Esophagus (tissue), 2 donors: ENCODE measurements around the gene NELFB. TPM values are rescaled to one million over a fixed set of nuclear protein-coding genes. Genes with fewer than 3 reads are reported as not detected.
A peak's percentile ranks its signal among the peaks of the same experiment; 100 is the strongest.

Source experiments
- H3K27ac ChIP-seq, 2 donors: one replicate each; pipeline ENCODE4 v1.5.1; 2013; ENCODE audit warnings: low read depth in 2 of 2, mild to moderate bottlenecking in 2 of 2, inconsistent platforms in 1 of 2, low read length in 1 of 2, moderate library complexity in 1 of 2
- H3K27me3 ChIP-seq, 2 donors: one replicate each; pipeline ENCODE4 v1.6.1; 2013; ENCODE audit warnings: low read length in 2 of 2, control low read depth in 1 of 2, mild to moderate bottlenecking in 1 of 2; ENCODE audit not compliant: insufficient read depth in 2 of 2, control insufficient read depth in 1 of 2
- H3K36me3 ChIP-seq, 2 donors: one replicate each; pipeline ENCODE4 v1.6.1; 2013; ENCODE audit warnings: low read length in 1 of 2; ENCODE audit not compliant: control insufficient read depth in 2 of 2, insufficient read depth in 2 of 2
- H3K4me1 ChIP-seq, 2 donors: one replicate each; pipeline ENCODE4 v1.6.1; 2013; ENCODE audit warnings: low read length in 1 of 2; ENCODE audit not compliant: control insufficient read depth in 2 of 2, insufficient read depth in 2 of 2
- H3K4me3 ChIP-seq, 2 donors: one replicate each; pipeline ENCODE4 v1.5.1; 2013; ENCODE audit warnings: low read length in 2 of 2, mild to moderate bottlenecking in 2 of 2, low read depth in 1 of 2, moderate library complexity in 1 of 2
- H3K9me3 ChIP-seq, 2 donors: one replicate each; pipeline ENCODE4 v1.6.1; 2013; ENCODE audit warnings: mild to moderate bottlenecking in 2 of 2, low read depth in 1 of 2, low read length in 1 of 2, moderate library complexity in 1 of 2; ENCODE audit not compliant: control insufficient read depth in 2 of 2, insufficient read depth in 1 of 2
- WGBS, 2 donors: extraction: QIAGEN DNeasy Blood & Tissue Kit; methylation state at CpG; one replicate each; pipeline ENCODE4 v1.1.7; 2013; 5-methylcytosine and 5-hydroxymethylcytosine counted together
- polyA plus RNA-seq, 2 donors: library from polyadenylated mRNA; stranded (reverse); fragments of 200-250 nt; gene quantifications; one replicate each; pipeline ENCODE4 v1.2.3, GENCODE V29; 2013
- donor health status: healthy with polysubstance abuse.
- donor health status: Bipolar disorder and iron deficiency.

Gene NELFB
- polyA plus RNA-seq, 2 donors, result 31.7 to 34.7 TPM

DNA sequence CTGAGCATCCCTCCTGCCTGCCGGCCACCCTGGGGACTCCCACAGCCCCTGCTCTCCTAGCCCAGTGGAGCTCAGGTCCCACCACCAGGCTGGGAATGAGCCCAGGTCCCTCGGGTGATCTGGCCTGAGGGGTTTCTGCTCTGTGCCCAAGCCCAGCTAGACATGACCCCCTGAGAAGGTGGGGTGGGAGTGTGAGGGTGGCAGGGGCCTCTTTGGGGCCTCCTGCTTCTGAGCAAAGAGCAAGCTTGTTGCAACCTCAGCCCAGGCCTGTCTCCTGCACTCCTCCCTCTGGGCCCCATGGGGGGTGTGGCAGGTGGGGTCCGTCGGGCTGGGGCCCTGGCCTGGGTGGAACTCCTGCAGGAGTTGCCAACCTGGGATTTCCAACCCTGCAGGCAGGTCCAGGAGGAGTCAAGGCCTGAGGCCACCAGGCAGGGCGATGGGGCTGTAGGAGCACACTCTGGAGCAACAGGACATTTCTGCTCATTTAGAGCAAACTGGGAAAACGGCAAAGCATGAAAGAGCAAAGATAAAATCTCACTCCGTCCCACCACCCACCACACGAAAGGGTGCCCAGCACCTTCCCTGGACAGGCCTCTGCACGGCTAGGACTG lies 58.3 kb downstream of the NELFB start:
- Histone ChIP-seq H3K9me3 (no peaks in the 10 kb centered on the region), H3K36me3 (no peaks in the 10 kb centered on the region), H3K4me3 (no peak overlapping the region), H3K27me3 (no peaks in the 10 kb centered on the region), H3K4me1 (peaks cover 11 to 46% of the 10 kb centered on the region in 2 donors), H3K27ac (peak overlapping the region; percentile 97 to 98)
- 57 to 68% methylated on average over 9 of the region's 9 CpGs for WGBS, 2 donors

- no peaks in the 10 kb centered on the region for H3K27me3 ChIP-seq
- H3K4me1 ChIP-seq, result peaks cover 11 to 46% of the 10 kb centered on the region in 2 donors
- H3K27ac ChIP-seq, result peak overlapping the region; percentile 97 to 98
Measured at GRCh38 chr9:137313956-137314560, 58.9 kb downstream of the NELFB start.

GRCh38 chr9:137314561-137315560 lies 59.7 kb downstream of the NELFB start:
- Histone ChIP-seq H3K27me3 (no peaks in the 10 kb centered on the region), H3K36me3 (no peaks in the 10 kb centered on the region), H3K4me3 (no peak overlapping the region), H3K9me3 (no peaks in the 10 kb centered on the region), H3K27ac (peak overlapping the region; percentile 97 to 98), H3K4me1 (peaks cover 11 to 46% of the 10 kb centered on the region in 2 donors)
- 69 to 72% methylated on average over 40 to 42 of the region's 42 CpGs for WGBS, 2 donors

More at GRCh38 chr9:137313956-137314560, 58.9 kb downstream of the NELFB start:
- no peak overlapping the region for H3K4me3 ChIP-seq
- 68 to 70% methylated on average over 22 to 24 of the region's 24 CpGs for WGBS, 2 donors
- no peaks in the 10 kb centered on the region for H3K36me3 ChIP-seq
- H3K9me3 ChIP-seq, result no peaks in the 10 kb centered on the region

DNA sequence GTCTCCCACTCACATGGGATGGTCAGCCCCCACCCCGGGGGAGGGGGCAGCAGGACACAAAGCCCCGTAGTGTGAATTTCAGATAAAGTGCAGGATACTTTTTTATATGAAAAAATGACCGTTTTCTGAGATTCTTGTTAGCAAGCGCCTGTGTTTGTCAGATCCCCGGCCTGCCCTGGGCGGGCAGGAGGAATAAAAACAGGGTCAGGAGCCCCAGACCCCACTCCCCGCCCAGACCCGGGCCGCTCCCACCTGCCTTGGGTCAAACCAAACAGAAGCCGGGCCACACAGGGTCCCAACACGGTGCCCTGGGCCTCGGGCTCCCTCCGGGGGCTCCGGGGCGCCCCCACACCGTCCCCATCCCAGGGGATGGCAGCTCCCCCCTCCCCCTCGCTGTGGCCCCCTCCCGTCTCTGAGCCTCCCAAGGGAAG lies 60.5 kb downstream of the NELFB start:
- Histone ChIP-seq H3K9me3 (no peaks in the 10 kb centered on the region), H3K4me3 (peak overlapping the region in 1 of 2 donors; percentile 34), H3K27ac (no peak overlapping the region), H3K36me3 (no peaks in the 10 kb centered on the region), H3K4me1 (peaks cover 11 to 42% of the 10 kb centered on the region in 2 donors), H3K27me3 (no peaks in the 10 kb centered on the region)
- WGBS, 2 donors, result 25 to 27% methylated on average over 14 to 18 of the region's 18 CpGs

DNA sequence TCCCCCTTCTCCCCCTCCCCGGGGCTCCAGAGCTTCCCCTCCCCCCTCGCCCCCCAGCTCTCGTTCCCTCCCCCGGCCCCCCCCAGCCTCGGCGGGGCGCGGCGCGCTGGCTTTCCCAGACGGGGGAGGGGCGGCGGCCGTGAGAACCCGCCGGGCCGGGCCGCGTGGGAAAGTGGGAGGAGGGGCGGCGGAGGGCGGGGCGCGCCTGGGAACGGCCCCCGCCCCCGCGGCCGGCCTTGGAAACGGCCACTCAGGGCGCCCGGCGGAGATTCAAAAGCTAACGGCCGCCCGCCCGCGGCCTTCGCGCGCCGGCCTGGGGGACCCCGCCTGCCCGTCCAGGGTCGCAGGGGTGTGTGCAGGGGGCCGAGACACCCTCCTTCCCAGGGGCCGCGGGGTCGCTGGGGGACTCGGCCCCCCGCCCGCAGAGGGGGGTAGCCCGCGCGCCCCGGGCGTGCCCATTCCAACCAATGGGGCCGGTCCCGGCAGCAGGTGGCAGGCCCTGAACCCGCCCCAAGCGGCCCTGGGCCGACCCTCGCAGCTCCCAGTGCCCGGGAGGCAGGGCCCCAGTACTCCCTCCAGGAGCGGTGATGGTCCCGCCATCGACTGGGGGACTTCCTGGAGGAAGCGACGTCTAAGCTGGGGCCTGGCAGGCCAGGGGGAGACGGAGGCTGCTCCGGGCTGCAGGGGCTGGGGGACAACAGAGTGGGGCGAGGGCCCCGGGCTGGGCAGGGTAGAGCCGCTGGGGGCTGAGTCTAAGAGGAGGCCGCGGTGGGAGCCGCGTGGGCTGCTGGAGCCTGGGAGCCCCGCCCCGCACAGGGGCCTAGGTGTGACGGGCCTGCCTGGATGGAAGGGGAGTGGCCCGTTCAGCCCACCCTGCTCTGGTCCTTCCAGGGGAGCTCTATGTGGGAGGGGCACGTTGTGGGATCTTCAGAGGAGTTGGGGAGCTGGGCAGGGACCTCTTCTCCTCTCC lies 61.2 kb downstream of the NELFB start:
- Histone ChIP-seq H3K4me3 (peak overlapping the region; percentile 15 to 34), H3K36me3 (no peaks in the 10 kb centered on the region), H3K27me3 (no peaks in the 10 kb centered on the region), H3K4me1 (peaks cover 11 to 39% of the 10 kb centered on the region in 2 donors), H3K27ac (no peak overlapping the region), H3K9me3 (no peaks in the 10 kb centered on the region)
- WGBS, 2 donors, result 5 to 6% methylated on average over 54 to 83 of the region's 83 CpGs

- H3K4me3 ChIP-seq, result no peak overlapping the region
- H3K9me3 ChIP-seq, result no peaks in the 10 kb centered on the region
- no peak overlapping the region for H3K27ac ChIP-seq
- H3K36me3 ChIP-seq, result no peaks in the 10 kb centered on the region
- no peaks in the 10 kb centered on the region for H3K27me3 ChIP-seq
- H3K4me1 ChIP-seq, result peaks cover 9 to 32% of the 10 kb centered on the region in 2 donors
- WGBS, 2 donors, result 84% methylated on average over 19 of the region's 19 CpGs
Measured at GRCh38 chr9:137317021-137317717, 62.0 kb downstream of the NELFB start.

GRCh38 chr9:137317718-137318511 lies 62.8 kb downstream of the NELFB start:
- no peaks in the 10 kb centered on the region for H3K36me3 ChIP-seq
- no peak overlapping the region for H3K4me3 ChIP-seq
- H3K4me1 ChIP-seq, result peaks cover 9 to 25% of the 10 kb centered on the region in 2 donors
- 73 to 78% methylated on average over 24 of the region's 24 CpGs for WGBS, 2 donors
- H3K27ac ChIP-seq, result no peak overlapping the region
- H3K9me3 ChIP-seq, result no peaks in the 10 kb centered on the region
- no peaks in the 10 kb centered on the region for H3K27me3 ChIP-seq

- H3K9me3 ChIP-seq, result no peaks in the 10 kb centered on the region
- H3K36me3 ChIP-seq, result no peaks in the 10 kb centered on the region
- no peak overlapping the region for H3K4me3 ChIP-seq
- H3K27me3 ChIP-seq, result no peaks in the 10 kb centered on the region
- 77 to 87% methylated on average over 17 to 18 of the region's 18 CpGs for whole genome bisulfite sequencing, 2 donors
- H3K27ac ChIP-seq, result peak overlapping the region in 1 of 2 donors; percentile 16
- peaks cover 9 to 19% of the 10 kb centered on the region in 2 donors for H3K4me1 ChIP-seq
Measured at GRCh38 chr9:137318602-137319001, 63.5 kb downstream of the NELFB start.
